Sigmoid colon (tissue), 4 donors: ENCODE results near the gene TCOF1.
"Not testable (repeated sequence)": the region's sequence is repeated elsewhere in the genome, so short reads cannot be mapped to it uniquely, and the experiment has no call there.

Experiments used
- CTCF ChIP-seq, 4 experiments: fragments of 450-650 bp in 3 of 4; fragments of 200-600 bp in 1 of 4; IDR thresholded peaks; one replicate each; pipeline ENCODE4 v1.5.1; 2016 to 2019; ENCODE audit warnings: antibody characterized with exemption in 4 of 4, mild to moderate bottlenecking in 3 of 4, moderate library complexity in 2 of 4
- POLR2AphosphoS5 ChIP-seq, 4 donors: sonication (generic); formaldehyde crosslinking; IDR thresholded peaks; one replicate each; pipeline ENCODE4 v1.6.1; 2017; ENCODE audit warnings: antibody characterized with exemption in 4 of 4

- not testable (repeated sequence) for TF ChIP-seq CTCF, POLR2AphosphoS5 (IDR thresholded peaks at IDR 0.05)
Observed at GRCh38 chr5:150413902-150414790, 56.6 kb downstream of the TCOF1 start.
